Gastrocnemius medialis (tissue), 4 donors: ENCODE results near the gene CEBPA. TPM values are rescaled to one million over a fixed set of nuclear protein-coding genes. Genes with fewer than 3 reads are reported as not detected.

Experiments
- ATAC-seq, 2 donors: fragments of 150-250 bp; one replicate each; pipeline ENCODE4 v1.9.1; 2016
- DNase-seq, 2 donors: peaks; one replicate each; pipeline ENCODE4 v3.0.0-alpha.2; 2019
- H3K27ac ChIP-seq, 4 donors: fragments of 200-600 bp; sonication (generic); 1 replicate in 1 of 4; 2 replicates in 3 of 4; pipeline ENCODE4 v1.5.1; 2016 to 2018; ENCODE audit warnings: mild to moderate bottlenecking in 2 of 4, moderate library complexity in 1 of 4
- H3K27me3 ChIP-seq, 3 donors: fragments of 200-600 bp; sonication (generic) in 2 of 3; 1 replicate in 1 of 3; 2 replicates in 2 of 3; pipeline versions ENCODE4 v1.5.1 to v1.6.0; 2016 to 2019; ENCODE audit warnings: mild to moderate bottlenecking in 1 of 3, moderate library complexity in 1 of 3
- H3K36me3 ChIP-seq, 2 donors: fragments of 200-600 bp; sonication (generic) in 1 of 2; one replicate each; pipeline ENCODE4 v1.5.1; 2017 to 2018
- H3K4me1 ChIP-seq, 2 donors: fragments of 200-600 bp; sonication (generic) in 1 of 2; one replicate each; pipeline ENCODE4 v1.5.1; 2016 to 2017; ENCODE audit warnings: mild to moderate bottlenecking in 2 of 2
- H3K4me3 ChIP-seq, 4 donors: fragments of 200-600 bp; sonication (generic) in 3 of 4; 1 replicate in 1 of 4; 2 replicates in 3 of 4; pipeline ENCODE4 v1.5.1; 2016 to 2019; ENCODE audit warnings: mild to moderate bottlenecking in 2 of 4
- H3K9me3 ChIP-seq, 3 donors: fragments of 200-600 bp; sonication (generic) in 2 of 3; 1 replicate in 1 of 3; 2 replicates in 2 of 3; pipeline ENCODE4 v1.5.1; 2016 to 2019
- POLR2A ChIP-seq, 2 donors: fragments of 450-650 bp; IDR thresholded peaks; one replicate each; pipeline ENCODE4 v1.6.1; 2017; ENCODE audit warnings: antibody characterized with exemption in 2 of 2, mild to moderate bottlenecking in 2 of 2, moderate library complexity in 2 of 2
- in situ Hi-C, 4 donors: fragments of 200-750 bp; cut with MboI; loops; one replicate each; pipeline versions ENCODE4 v1.15.0 to v1.8.0; 2017; ENCODE audit warnings: low sequenced_read_pairs in 4 of 4
- intact Hi-C: fragments of 100-400 bp; cut with DNase I; formaldehyde crosslinking; loops from one replicate; pipeline ENCODE4 v1.15.1; 2023; ENCODE audit warnings: low total_unique reads
- total RNA-seq, 4 donors: library from RNA; depleted of rRNA; stranded (reverse); fragments of >200 nt; gene quantifications; one replicate each; pipeline versions ENCODE4 v1.1.0 to v1.2.3, GENCODE V29; 2016
- TF ChIP-seq, protein P1 (sequence below), 5 experiments: fragments of 450-650 bp in 3 of 5; fragments of 200-600 bp in 2 of 5; sonication (generic) in 2 of 5; IDR thresholded peaks in 4 of 5; conservative IDR thresholded peaks in 1 of 5; 1 replicate in 4 of 5; 2 replicates in 1 of 5; pipeline ENCODE4 v1.5.1; 2016 to 2019; ENCODE audit warnings: antibody characterized with exemption in 5 of 5, mild to moderate bottlenecking in 3 of 5, moderate library complexity in 3 of 5

The CEBPA gene
- total RNA-seq, 4 donors from 2014 or later = 11.9 to 29.9 (median 25.5) TPM

DNA sequence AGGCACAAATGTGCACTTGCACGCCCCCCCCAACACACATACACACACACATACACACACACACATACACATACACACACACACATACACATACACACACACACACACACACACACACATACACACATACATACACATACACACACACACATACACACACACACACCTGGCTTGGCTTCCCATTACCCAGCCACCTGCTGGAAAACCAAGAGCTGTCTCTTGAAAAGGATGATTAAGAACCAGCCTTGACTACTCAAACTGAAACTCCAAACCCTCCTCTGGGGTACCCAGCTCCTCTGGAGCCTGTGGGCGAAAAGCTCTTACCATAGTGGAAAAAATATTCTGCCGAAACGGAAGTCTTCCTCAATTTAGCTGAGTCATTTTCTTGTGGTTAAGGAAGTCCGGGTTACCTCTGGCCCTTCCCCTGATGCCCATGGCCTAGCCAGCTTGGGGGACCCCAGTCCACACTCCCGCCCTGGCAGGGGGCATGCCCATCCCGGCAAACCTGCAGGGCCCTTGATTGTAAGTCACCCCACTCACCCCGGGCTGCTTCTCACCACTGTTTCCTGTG is 21.9 kb downstream of the CEBPA start:
- no peaks in the 10 kb centered on the region for H3K9me3 ChIP-seq
- DNase-seq (no peak), ATAC-seq (peak in 1 of 2 donors; percentile 27)
- intact Hi-C loops = no loop called here
- in situ Hi-C loops = no loop called here
- no peak overlapping the region for H3K27ac ChIP-seq
- H3K4me3 ChIP-seq = no peak overlapping the region
- H3K36me3 ChIP-seq = no peaks in the 10 kb centered on the region
- TF ChIP-seq POLR2A (IDR thresholded peaks at IDR 0.05) = no peak
- TF ChIP-seq, protein P1, sequence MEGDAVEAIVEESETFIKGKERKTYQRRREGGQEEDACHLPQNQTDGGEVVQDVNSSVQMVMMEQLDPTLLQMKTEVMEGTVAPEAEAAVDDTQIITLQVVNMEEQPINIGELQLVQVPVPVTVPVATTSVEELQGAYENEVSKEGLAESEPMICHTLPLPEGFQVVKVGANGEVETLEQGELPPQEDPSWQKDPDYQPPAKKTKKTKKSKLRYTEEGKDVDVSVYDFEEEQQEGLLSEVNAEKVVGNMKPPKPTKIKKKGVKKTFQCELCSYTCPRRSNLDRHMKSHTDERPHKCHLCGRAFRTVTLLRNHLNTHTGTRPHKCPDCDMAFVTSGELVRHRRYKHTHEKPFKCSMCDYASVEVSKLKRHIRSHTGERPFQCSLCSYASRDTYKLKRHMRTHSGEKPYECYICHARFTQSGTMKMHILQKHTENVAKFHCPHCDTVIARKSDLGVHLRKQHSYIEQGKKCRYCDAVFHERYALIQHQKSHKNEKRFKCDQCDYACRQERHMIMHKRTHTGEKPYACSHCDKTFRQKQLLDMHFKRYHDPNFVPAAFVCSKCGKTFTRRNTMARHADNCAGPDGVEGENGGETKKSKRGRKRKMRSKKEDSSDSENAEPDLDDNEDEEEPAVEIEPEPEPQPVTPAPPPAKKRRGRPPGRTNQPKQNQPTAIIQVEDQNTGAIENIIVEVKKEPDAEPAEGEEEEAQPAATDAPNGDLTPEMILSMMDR (IDR thresholded peaks at IDR 0.05 in 4 of 5, conservative IDR thresholded peaks at IDR 0.05 in 1 of 5) = no peak
- H3K4me1 ChIP-seq = no peaks in the 10 kb centered on the region
- H3K27me3 ChIP-seq = no peaks in the 10 kb centered on the region

DNA sequence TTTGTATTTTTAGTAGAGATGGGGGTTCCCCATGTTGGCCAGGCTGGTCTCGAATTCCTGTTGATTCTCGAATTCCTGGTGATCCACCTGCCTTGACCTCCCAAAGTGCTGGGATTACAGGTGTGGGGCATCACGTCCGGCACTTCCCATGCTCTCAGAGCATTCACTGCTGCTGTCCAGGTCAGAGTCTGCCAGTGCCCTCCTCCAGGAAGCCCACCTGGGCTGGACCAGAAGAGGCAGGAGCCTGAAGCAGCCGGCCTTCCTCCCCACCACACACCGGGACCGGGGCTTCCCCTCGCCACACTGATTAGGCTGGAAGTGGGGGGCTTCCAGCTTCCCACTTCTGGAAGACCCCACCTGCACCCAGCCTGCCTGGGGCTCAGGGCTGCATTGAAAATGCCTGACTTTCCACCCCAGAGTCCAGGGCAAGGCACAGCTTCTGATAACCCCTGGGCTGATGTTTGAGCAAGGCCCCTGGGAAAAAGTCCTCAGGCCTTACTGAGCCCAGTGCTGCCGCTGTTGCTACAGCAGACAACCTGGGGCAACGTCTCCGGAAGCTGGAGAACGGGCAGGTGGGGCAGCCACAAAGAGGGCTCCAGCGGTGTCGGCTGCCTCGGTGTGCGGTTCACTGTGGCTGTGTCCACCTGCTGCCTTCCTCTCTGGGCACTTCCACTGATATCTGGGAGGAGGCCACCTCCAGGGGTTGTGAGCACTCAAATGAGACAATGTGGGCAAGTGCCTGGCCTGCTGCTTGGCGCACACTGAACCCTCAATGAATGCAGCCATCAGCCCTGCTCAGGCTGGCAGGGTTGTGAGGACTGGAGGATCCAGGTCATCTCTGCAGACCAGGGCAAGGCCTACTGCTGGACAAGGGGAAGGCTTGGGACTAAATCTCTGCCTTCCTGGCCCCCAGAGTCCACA is 22.6 kb downstream of the CEBPA start:
- in situ Hi-C loops = no loop called here
- Histone ChIP-seq H3K4me3 (no peak overlapping the region), H3K36me3 (no peaks in the 10 kb centered on the region), H3K4me1 (no peaks in the 10 kb centered on the region), H3K27me3 (no peaks in the 10 kb centered on the region), H3K9me3 (no peaks in the 10 kb centered on the region), H3K27ac (no peak overlapping the region)
- intact Hi-C loops = no loop called here
- TF ChIP-seq POLR2A (IDR thresholded peaks at IDR 0.05) = no peak
- TF ChIP-seq, protein P1 (IDR thresholded peaks at IDR 0.05 in 4 of 5, conservative IDR thresholded peaks at IDR 0.05 in 1 of 5) = no peak
- DNase-seq = no peak
- no peak for ATAC-seq

- no peak for ATAC-seq
- H3K4me3 ChIP-seq = no peak overlapping the region
- H3K27me3 ChIP-seq = no peaks in the 10 kb centered on the region
- H3K27ac ChIP-seq = no peak overlapping the region
- H3K36me3 ChIP-seq = no peaks in the 10 kb centered on the region
- no peak for DNase-seq
- intact Hi-C loops = no loop called here
- TF ChIP-seq, protein P1 (IDR thresholded peaks at IDR 0.05 in 4 of 5, conservative IDR thresholded peaks at IDR 0.05 in 1 of 5) = no peak
- no peak for TF ChIP-seq POLR2A (IDR thresholded peaks at IDR 0.05)
- H3K9me3 ChIP-seq = no peaks in the 10 kb centered on the region
- H3K4me1 ChIP-seq = no peaks in the 10 kb centered on the region
- in situ Hi-C loops = no loop called here
Measured at GRCh38 chr19:33278403-33279269, 23.7 kb downstream of the CEBPA start.

GRCh38 chr19:33278023-33278402 is 24.3 kb downstream of the CEBPA start:
- TF ChIP-seq POLR2A (IDR thresholded peaks at IDR 0.05) = no peak
- TF ChIP-seq, protein P1 (IDR thresholded peaks at IDR 0.05 in 4 of 5, conservative IDR thresholded peaks at IDR 0.05 in 1 of 5) = no peak
- in situ Hi-C loops = no loop called here
- H3K27ac ChIP-seq = no peak overlapping the region
- no peak for DNase-seq
- no peak overlapping the region for H3K4me3 ChIP-seq
- no peaks in the 10 kb centered on the region for H3K27me3 ChIP-seq
- ATAC-seq = no peak
- H3K36me3 ChIP-seq = no peaks in the 10 kb centered on the region
- no peaks in the 10 kb centered on the region for H3K9me3 ChIP-seq
- H3K4me1 ChIP-seq = no peaks in the 10 kb centered on the region
- intact Hi-C loops = no loop called here
